ENCODE results near the gene CDK8.

Gene CDK8

DNA sequence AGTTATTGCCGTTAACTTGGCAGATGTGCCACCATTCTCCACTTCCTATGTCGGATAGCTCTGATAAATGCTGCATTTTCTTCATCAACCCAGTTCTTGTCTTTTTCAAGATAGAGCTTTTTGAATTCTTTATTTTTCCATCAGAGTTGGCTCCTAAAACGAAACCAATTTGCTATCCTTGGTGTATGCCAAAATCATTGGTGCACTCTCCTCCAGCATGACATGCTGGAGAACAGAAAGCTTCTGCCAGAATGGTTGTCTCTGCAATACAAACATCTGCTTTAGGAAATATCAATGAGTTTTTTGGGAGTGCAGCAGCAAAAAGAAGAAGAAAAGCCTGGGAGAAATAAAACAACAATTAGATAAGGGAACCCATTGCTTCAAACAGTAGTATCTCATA lies 124.2 kb downstream of the CDK8 start:
- DNase-seq (ENCODE audit: extremely low read depth in 1 of 2, low read depth in 1 of 2) = no peak

DNA sequence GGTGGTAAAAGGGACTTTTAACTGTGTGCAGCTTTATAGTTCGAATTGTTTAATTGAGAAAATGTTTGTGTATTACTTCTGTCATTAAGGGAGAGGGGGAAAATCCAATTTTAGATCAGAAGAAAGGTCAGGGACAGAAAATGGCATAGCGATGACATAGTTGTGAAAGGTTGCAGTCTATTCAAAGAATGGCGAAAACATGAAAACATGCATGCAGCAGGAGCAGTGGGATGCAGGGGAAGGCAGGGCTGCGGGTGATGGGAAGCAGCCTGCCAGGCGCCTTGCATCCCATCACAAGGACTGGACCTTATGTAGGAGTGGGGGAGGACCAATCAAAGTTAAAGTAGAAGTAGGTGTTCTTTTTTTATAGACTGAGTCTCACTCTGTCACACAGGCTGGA lies 125.9 kb downstream of the CDK8 start:
- DNase-seq (ENCODE audit: extremely low read depth in 1 of 2, low read depth in 1 of 2) = no peak

GRCh38 chr13:26380930-26381329 lies 127.0 kb downstream of the CDK8 start:
- no peak for DNase-seq (ENCODE audit: extremely low read depth in 1 of 2, low read depth in 1 of 2)

GRCh38 chr13:26382366-26382765 lies 128.4 kb downstream of the CDK8 start:
- DNase-seq (ENCODE audit: extremely low read depth in 1 of 2, low read depth in 1 of 2) = no peak

DNA sequence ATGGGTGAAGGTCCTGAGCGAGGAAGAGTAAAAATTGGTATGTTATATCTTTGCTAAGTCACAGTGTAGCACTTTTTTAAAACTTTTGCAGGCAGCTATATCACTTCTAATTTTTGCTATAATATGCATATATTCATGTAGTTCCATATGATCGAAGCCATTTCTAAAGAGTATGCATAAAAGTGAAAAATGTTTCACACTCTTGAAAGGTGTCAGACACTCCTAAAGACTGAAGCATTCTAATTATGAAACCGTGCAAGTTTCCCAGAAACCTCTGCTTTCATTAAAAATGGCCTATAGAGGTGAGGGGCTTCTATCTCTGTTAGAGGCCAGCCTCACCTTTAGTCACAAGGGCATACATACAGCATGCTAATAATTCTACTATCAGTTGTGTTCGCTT lies 128.9 kb downstream of the CDK8 start:
- no peak for DNase-seq (ENCODE audit: extremely low read depth in 1 of 2, low read depth in 1 of 2)

GRCh38 chr13:26384587-26384986 lies 130.7 kb downstream of the CDK8 start:
- DNase-seq (ENCODE audit: extremely low read depth in 1 of 2, low read depth in 1 of 2) = no peak

- DNase-seq (ENCODE audit: extremely low read depth in 1 of 2, low read depth in 1 of 2) = no peak
These were observed 132.1 kb downstream of the CDK8 start for GRCh38 chr13:26386026-26386425.

DNA sequence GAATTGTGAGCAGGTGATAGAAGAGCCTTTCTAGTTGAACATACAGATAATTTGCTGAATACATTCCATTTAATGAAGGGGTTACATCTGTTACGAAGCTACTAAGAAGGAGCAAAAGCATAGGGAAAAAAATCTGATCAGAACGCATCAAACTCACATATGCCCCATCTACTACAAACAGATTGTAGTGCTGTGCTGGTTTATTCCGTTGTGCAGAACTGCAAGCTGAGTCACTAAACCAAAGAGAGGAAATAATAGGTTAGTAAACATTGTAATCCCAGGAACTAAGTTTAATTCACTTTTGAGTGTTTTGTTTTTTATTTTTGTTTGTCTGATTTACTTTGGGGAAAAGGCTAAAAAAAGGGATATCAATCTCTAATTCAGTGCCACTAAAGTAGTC lies 136.3 kb downstream of the CDK8 start:
- no peak for DNase-seq (ENCODE audit: extremely low read depth in 1 of 2, low read depth in 1 of 2)

DNA sequence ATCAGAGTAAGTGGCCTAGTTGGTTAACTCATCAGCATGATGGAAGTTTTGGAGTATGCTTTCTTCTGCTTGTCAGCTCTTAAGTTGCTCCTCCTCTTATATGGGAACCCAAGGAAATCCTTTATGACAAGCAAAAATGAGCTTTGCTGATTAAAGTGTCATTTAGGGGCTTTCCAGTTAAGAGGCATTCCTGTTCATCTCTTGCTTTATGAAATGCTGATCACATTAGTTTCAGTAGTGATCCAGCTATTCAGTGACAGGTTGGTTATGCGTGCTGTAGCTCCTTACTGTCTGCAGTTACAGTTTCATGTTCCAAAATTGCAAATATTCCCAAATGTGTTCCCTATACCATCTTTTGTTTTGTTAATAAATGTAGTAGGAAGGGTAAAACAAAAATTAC lies 146.6 kb downstream of the CDK8 start:
- DNase-seq (ENCODE audit: extremely low read depth in 1 of 2, low read depth in 1 of 2) = no peak

GRCh38 chr13:26401069-26401468 lies 147.1 kb downstream of the CDK8 start:
- no peak for DNase-seq (ENCODE audit: extremely low read depth in 1 of 2, low read depth in 1 of 2)

DNA sequence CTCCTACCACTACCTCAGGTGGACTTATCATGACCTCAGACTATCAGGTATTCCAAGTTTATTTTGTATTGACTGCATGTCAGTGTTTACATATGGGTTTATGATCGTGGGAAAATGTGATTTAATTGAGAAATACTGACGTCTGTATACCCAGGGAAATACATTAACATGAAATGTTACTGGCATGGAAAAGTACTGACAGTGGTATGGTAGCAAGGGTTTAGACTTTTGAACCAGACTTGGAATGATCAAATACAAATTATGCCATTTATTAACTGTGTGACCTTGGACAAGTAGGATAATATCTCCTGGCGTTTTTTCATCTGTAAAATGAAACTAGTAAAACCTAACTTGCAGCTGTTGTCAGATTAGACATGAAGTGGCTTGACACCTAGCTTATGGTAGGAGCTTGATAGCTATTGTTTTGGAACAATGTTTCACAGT lies 147.7 kb downstream of the CDK8 start:
- no peak for DNase-seq (ENCODE audit: extremely low read depth in 1 of 2, low read depth in 1 of 2)

DNA sequence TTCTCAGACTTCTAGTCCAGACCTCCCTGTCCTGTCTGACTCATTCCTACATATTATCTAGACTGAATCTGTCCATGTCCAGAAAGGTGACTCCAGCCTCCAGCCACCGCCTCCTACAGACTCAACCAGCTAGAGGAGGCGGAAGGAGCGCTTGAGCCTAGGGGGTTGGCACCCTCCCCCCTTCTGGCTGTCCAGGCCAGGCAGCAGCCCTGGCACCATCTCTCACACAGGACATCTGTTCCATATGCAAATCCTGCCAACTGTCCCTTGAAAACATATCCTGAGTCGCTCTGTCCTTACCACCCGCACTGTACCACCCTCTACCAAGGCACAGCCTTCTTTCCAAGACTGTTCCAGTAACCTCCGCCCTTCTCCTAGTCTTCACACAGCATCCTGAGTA lies 152.9 kb downstream of the CDK8 start:
- no peak for DNase-seq (ENCODE audit: extremely low read depth in 1 of 2, low read depth in 1 of 2)

DNA sequence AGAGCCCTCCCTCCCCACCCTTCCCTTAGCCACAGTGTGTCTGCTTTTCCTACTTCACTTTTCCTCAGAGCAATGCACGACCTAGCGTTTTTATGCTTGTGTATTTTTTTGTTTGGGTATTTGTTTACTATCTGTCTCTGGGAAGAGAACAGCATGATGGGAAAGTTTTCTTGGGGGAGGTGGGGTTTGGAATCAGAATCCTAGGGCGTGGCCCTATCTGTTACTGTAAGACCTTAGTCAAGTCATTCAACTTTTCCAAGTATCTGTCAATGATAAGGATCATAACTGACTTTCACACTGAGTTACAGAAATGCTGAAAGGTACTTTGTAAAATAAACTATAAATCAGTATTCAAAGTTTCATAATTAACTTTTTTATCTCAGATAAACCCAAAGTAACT lies 157.3 kb downstream of the CDK8 start:
- DNase-seq (ENCODE audit: extremely low read depth in 1 of 2, low read depth in 1 of 2) = no peak

DNA sequence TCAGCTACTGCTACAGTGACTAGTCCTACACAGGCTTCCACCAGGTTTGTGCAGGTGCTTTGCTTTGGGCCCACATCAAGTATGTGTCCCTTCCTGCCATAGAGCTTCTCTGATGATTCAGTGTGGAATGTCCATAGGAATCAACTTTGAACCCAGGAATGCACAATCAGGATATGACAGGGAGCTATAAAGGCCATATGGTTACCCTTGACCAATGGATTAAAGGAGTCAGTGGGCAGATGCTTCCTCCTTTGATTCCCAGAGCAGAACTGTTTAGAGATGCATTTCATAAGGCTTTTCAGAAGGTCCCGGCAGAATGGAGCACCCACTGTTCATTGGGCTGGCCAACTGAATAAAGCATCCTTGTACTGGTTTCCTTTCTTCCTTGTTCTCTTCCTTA lies 158.3 kb downstream of the CDK8 start:
- DNase-seq (ENCODE audit: extremely low read depth in 1 of 2, low read depth in 1 of 2) = no peak

- no peak for DNase-seq (ENCODE audit: extremely low read depth in 1 of 2, low read depth in 1 of 2)
These were observed 159.2 kb downstream of the CDK8 start for GRCh38 chr13:26412936-26413716.

DNA sequence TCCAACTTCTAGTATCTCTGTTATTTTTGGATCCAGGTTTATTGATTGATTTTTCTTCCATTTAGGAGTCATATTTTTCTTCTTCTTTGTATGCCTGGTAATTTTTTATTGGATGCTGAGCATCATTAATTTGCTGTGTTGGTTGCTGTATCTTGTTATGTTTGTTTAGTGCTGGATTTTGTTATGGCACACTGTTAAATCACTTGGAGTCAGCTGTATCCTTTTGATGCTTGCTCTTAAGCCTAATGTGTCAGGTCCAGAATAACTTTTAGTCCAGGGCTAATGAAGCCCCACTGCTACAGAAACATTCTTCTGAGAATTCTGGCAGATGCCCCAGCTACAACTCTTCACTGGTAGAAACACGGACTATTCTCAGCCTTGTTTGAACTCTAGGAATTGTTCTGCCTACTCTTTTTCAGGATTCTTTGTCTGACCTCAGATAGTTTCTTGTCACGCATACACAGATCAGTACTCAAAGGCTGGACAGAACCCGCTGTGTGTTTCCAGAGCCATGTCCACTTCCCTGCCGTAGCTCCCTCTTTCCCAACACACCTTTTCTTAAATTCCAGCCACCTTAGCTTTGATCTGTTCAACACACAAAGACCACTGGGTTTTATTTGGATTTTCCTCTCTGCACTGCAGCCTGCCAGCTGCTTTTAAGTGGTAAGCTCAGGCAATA lies 166.5 kb downstream of the CDK8 start:
- DNase-seq (ENCODE audit: extremely low read depth in 1 of 2, low read depth in 1 of 2) = no peak

- DNase-seq (ENCODE audit: extremely low read depth in 1 of 2, low read depth in 1 of 2) = no peak
These were observed 168.1 kb downstream of the CDK8 start for GRCh38 chr13:26422036-26422435.

- no peak for DNase-seq (ENCODE audit: extremely low read depth in 1 of 2, low read depth in 1 of 2)
These were observed 169.7 kb downstream of the CDK8 start for GRCh38 chr13:26423629-26424028.

- no peak for DNase-seq (ENCODE audit: extremely low read depth in 1 of 2, low read depth in 1 of 2)
These were observed 170.3 kb downstream of the CDK8 start for GRCh38 chr13:26424181-26424580.

DNA sequence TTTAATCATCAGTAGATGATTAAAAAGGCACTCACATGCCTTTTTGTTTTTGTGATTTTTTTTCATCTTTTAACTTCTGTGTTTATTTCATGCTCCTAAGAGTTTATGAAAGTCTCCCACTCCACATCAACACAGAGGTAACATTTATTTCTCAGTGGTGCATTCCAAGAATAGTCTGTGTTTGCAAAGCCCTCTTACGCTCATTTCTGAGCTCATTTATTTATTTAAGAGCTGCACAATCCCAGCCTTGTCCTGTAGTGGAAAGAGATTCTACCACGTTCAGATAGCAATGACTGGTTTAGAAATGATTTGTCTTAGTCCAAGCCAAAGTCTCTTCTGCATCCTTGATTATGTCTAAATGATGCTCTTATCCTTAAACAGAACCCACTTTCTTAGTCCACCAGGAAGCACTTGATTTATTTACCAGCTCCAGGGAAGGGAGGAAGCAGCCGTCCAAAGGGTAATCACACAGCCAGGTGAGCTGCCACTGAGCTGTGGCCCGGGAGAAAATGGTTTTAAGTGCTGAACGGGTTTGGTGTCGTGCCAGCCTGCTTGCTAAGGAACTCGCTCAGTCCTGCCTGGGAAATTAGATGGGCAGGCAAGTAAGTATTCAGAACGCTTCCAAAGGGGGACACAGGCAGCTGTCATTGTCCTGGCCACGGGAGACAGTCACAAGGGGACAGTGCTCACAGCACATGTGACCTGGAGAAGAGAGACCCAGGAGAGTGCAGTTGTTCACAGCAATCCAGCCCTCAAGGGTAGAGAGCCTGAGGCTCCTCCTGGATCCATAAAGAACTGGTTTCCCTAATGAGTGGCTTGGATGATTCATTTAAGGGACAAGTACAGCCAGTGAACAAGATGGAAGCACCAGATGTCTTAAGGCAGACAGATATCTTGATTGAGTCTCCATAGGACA lies 171.8 kb downstream of the CDK8 start:
- DNase-seq (ENCODE audit: extremely low read depth in 1 of 2, low read depth in 1 of 2) = no peak

GRCh38 chr13:26433776-26434175 lies 179.8 kb downstream of the CDK8 start:
- DNase-seq (ENCODE audit: extremely low read depth in 1 of 2, low read depth in 1 of 2) = no peak

Measured in activated CD8-positive, alpha-beta memory T cell treated with anti-CD3 and anti-CD28 coated beads for 1 hour (primary cell).